Left lung (tissue), 10 donors: ENCODE measurements around the gene ABTB1. TPM values are rescaled to one million over a fixed set of nuclear protein-coding genes. Genes with fewer than 3 reads are reported as not detected.
A peak's percentile ranks its signal among the peaks of the same experiment; 100 is the strongest.

Source experiments
- ATAC-seq: fragments of 200-7000 bp; cut with Tn5 transposase; one replicate; pipeline ENCODE4 v1.9.1; 2020; ENCODE audit warnings: moderate library complexity
- DNase-seq, 4 donors: peaks; one replicate each; pipeline ENCODE4 v3.0.0-alpha.2; 2013 to 2020
- H3K27ac ChIP-seq, 2 donors: fragments of 200-600 bp; sonication (generic) in 1 of 2; one replicate each; pipeline versions ENCODE4 v1.5.0 to v1.8.0; 2020 to 2021
- H3K27me3 ChIP-seq, 2 donors: fragments of 200-600 bp; sonication (generic) in 1 of 2; one replicate each; pipeline versions ENCODE4 v1.5.0 to v1.8.0; 2020 to 2021
- H3K36me3 ChIP-seq, 2 donors: fragments of 200-600 bp; sonication (generic) in 1 of 2; one replicate each; pipeline versions ENCODE4 v1.5.0 to v1.8.0; 2020 to 2021
- H3K4me1 ChIP-seq, 2 donors: fragments of 200-600 bp; one replicate each; pipeline ENCODE4 v1.8.0; 2021
- H3K4me3 ChIP-seq, 2 donors: fragments of 200-600 bp; sonication (generic) in 1 of 2; one replicate each; pipeline versions ENCODE4 v1.5.0 to v1.8.0; 2020 to 2021; ENCODE audit warnings: mild to moderate bottlenecking in 1 of 2
- H3K9me3 ChIP-seq, 2 donors: fragments of 200-600 bp; sonication (generic) in 1 of 2; one replicate each; pipeline versions ENCODE4 v1.5.0 to v1.8.0; 2020 to 2021
- intact Hi-C, 2 donors: fragments of 100-400 bp; cut with DNase I; formaldehyde crosslinking; loops; one replicate each; pipeline versions ENCODE4 v1.11.2 to v1.14.2; 2022
- polyA plus RNA-seq, 6 donors: library from polyadenylated mRNA; unstranded; fragments of 120-200 nt; gene quantifications; one replicate each; pipeline ENCODE4 v1.2.1, GENCODE V29; 2013; ENCODE audit not compliant: insufficient read length in 6 of 6
- total RNA-seq, 2 donors: library from RNA; stranded (reverse); fragmentation: NEBNext Ultra II Directional; extraction: Animal tissue kit (Norgen Biotek cat#: 25700); gene quantifications; one replicate each; pipeline ENCODE4 v1.2.1, GENCODE V29; 2021
- TF ChIP-seq, protein P1 (sequence below), 2 donors: fragments of 200-600 bp; sonication (generic) in 1 of 2; IDR thresholded peaks; one replicate each; pipeline versions ENCODE4 v1.5.0 to v1.8.0; 2021; ENCODE audit warnings: antibody characterized with exemption in 2 of 2
- donor health status: DM: no; HTN: yes; CAD: no.
- donor health status: DM: no; HTN: no; CAD: no.

Gene ABTB1
- total and polyA plus RNA-seq, 8 donors: 20.2 to 56.1 (median 26.8) TPM

GRCh38 chr3:127671523-127672428, 976 bp upstream of the ABTB1 start:
- intact Hi-C loops: no loop called here
- H3K27ac ChIP-seq: peak overlapping the region; percentile 85 to 93
- TF ChIP-seq, protein P1, sequence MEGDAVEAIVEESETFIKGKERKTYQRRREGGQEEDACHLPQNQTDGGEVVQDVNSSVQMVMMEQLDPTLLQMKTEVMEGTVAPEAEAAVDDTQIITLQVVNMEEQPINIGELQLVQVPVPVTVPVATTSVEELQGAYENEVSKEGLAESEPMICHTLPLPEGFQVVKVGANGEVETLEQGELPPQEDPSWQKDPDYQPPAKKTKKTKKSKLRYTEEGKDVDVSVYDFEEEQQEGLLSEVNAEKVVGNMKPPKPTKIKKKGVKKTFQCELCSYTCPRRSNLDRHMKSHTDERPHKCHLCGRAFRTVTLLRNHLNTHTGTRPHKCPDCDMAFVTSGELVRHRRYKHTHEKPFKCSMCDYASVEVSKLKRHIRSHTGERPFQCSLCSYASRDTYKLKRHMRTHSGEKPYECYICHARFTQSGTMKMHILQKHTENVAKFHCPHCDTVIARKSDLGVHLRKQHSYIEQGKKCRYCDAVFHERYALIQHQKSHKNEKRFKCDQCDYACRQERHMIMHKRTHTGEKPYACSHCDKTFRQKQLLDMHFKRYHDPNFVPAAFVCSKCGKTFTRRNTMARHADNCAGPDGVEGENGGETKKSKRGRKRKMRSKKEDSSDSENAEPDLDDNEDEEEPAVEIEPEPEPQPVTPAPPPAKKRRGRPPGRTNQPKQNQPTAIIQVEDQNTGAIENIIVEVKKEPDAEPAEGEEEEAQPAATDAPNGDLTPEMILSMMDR (IDR thresholded peaks at IDR 0.05): no peak
- H3K36me3 ChIP-seq: peaks cover 0 to 5% of the 10 kb centered on the region in 2 donors
- no peaks in the 10 kb centered on the region for H3K9me3 ChIP-seq
- DNase-seq (peak in 2 of 4 donors; percentile 40 to 78), ATAC-seq (peak; percentile 36)
- H3K4me1 ChIP-seq: peaks cover 0 to 38% of the 10 kb centered on the region in 2 donors
- H3K27me3 ChIP-seq: no peaks in the 10 kb centered on the region
- H3K4me3 ChIP-seq: peak overlapping the region; percentile 55 to 99

GRCh38 chr3:127673191-127674100, 694 bp downstream of the ABTB1 start:
- Histone ChIP-seq H3K9me3 (no peaks in the 10 kb centered on the region), H3K27me3 (no peaks in the 10 kb centered on the region), H3K36me3 (peaks cover 0 to 22% of the 10 kb centered on the region in 2 donors), H3K4me1 (peaks cover 0 to 53% of the 10 kb centered on the region in 2 donors), H3K27ac (peak overlapping the region; percentile 77 to 93), H3K4me3 (peak overlapping the region; percentile 95 to 99)
- ATAC-seq (peak; percentile 67), DNase-seq (peak in 3 of 4 donors; percentile 55 to 92 (median 64))
- TF ChIP-seq, protein P1 (IDR thresholded peaks at IDR 0.05): no peak
- intact Hi-C loops: no loop called here

GRCh38 chr3:127674101-127674721, 1.5 kb downstream of the ABTB1 start:
- peak overlapping the region in 1 of 2 donors; percentile 99 for H3K4me3 ChIP-seq
- peaks cover 0 to 61% of the 10 kb centered on the region in 2 donors for H3K4me1 ChIP-seq
- H3K36me3 ChIP-seq: peaks cover 0 to 29% of the 10 kb centered on the region in 2 donors
- no peak for ATAC-seq
- intact Hi-C loops: no loop called here
- TF ChIP-seq, protein P1 (IDR thresholded peaks at IDR 0.05): no peak
- DNase-seq: peak in 2 of 4 donors; percentile 27 to 74
- no peaks in the 10 kb centered on the region for H3K27me3 ChIP-seq
- H3K27ac ChIP-seq: peak overlapping the region in 1 of 2 donors; percentile 93
- H3K9me3 ChIP-seq: no peaks in the 10 kb centered on the region

GRCh38 chr3:127674790-127675189, 2.0 kb downstream of the ABTB1 start:
- Histone ChIP-seq H3K4me3 (no peak overlapping the region), H3K4me1 (peaks cover 0 to 67% of the 10 kb centered on the region in 2 donors), H3K36me3 (peaks cover 0 to 33% of the 10 kb centered on the region in 2 donors), H3K27me3 (no peaks in the 10 kb centered on the region), H3K9me3 (no peaks in the 10 kb centered on the region), H3K27ac (peak overlapping the region in 1 of 2 donors; percentile 8)
- DNase-seq: peak in 2 of 4 donors; percentile 9 to 64
- ATAC-seq: no peak
- TF ChIP-seq, protein P1 (IDR thresholded peaks at IDR 0.05): no peak
- intact Hi-C loops: no loop called here
